IMR-90 (cell line): ENCODE results near the gene MAZ. TPM values are rescaled to one million over a fixed set of nuclear protein-coding genes. Genes with fewer than 3 reads are reported as not detected.

Experiments
- ATAC-seq: fragments of 200-7000 bp; cut with Tn5 transposase; 2 replicates; pipeline ENCODE4 v1.9.1; 2020; ENCODE audit warnings: low read depth, mild to moderate bottlenecking, moderate library complexity
- BruUV-seq: library from RNA; stranded (reverse); fragments of 400-500 nt; replicated peaks from 2 replicates; lab custom pipeline; 2021; lab: Mats Ljungman, UMichigan
- CTCF ChIA-PET: fragments of 300-600 bp; formaldehyde crosslinking; extraction: SDS; loops from one replicate; lab custom pipeline; 2021; ENCODE audit warnings: antibody characterized with exemption; lab: Yijun Ruan, JAX
- POLR2A ChIA-PET: fragments of 300-600 bp; sonication (Branson Sonifier 250); formaldehyde crosslinking; loops from one replicate; lab custom pipeline; 2022; ENCODE audit warnings: antibody characterized with exemption; ENCODE audit not compliant: unreplicated experiment; lab: Charles Lee
- DNase-seq: peaks from one replicate; pipeline ENCODE4 v3.0.0; 2013
- H2AFZ ChIP-seq: replicated peaks from 2 replicates; pipeline ENCODE3; 2013; ENCODE audit warnings: low read length, mild to moderate bottlenecking; ENCODE audit not compliant: poor library complexity
- H2AK5ac ChIP-seq: 2 replicates; pipeline ENCODE4 v1.6.1; 2013; ENCODE audit warnings: low read depth, low read length, inconsistent platforms
- H2AK9ac ChIP-seq: replicated peaks from 2 replicates; pipeline ENCODE3; 2013; ENCODE audit warnings: mild to moderate bottlenecking, low read depth, low read length, moderate library complexity; ENCODE audit not compliant: poor library complexity
- H2BK120ac ChIP-seq: 2 replicates; pipeline ENCODE4 v1.6.1; 2013; ENCODE audit warnings: low read depth, low read length, inconsistent platforms
- H2BK15ac ChIP-seq: 3 replicates; pipeline ENCODE4 v1.6.1; 2013; ENCODE audit warnings: low read depth, low read length, inconsistent platforms
- H2BK20ac ChIP-seq: 2 replicates; pipeline ENCODE4 v1.6.1; 2013; ENCODE audit warnings: low read depth, mild to moderate bottlenecking, inconsistent platforms, low read length, moderate library complexity
- H2BK5ac ChIP-seq: 2 replicates; pipeline ENCODE4 v1.6.1; 2013; ENCODE audit warnings: mild to moderate bottlenecking, low read depth, low read length, inconsistent platforms; ENCODE audit not compliant: poor library complexity, severe bottlenecking
- H3K14ac ChIP-seq: replicated peaks from 2 replicates; pipeline ENCODE4 v1.6.1; 2013; ENCODE audit warnings: low read depth, low read length, inconsistent platforms
- H3K18ac ChIP-seq: 2 replicates; pipeline ENCODE4 v1.6.1; 2013; ENCODE audit warnings: low read depth, low read length, control low read depth
- H3K23ac ChIP-seq: 2 replicates; pipeline ENCODE4 v1.6.1; 2013; ENCODE audit warnings: low read depth, low read length, inconsistent platforms
- H3K27ac ChIP-seq: 2 replicates; pipeline ENCODE4 v1.5.1; 2013; ENCODE audit warnings: mild to moderate bottlenecking, control low read depth, low read length; ENCODE audit not compliant: insufficient read depth
- H3K27me3 ChIP-seq: 2 replicates; pipeline ENCODE4 v1.6.1; 2013; ENCODE audit warnings: low read length; ENCODE audit not compliant: control insufficient read depth, insufficient read depth
- H3K36me3 ChIP-seq: 2 replicates; pipeline ENCODE4 v1.6.1; 2013; ENCODE audit warnings: low read length, mixed read lengths; ENCODE audit not compliant: control insufficient read depth, insufficient read depth
- H3K4ac ChIP-seq: 2 replicates; pipeline ENCODE4 v1.6.1; 2013; ENCODE audit warnings: low read depth, low read length, inconsistent platforms
- H3K4me1 ChIP-seq: 2 replicates; pipeline ENCODE4 v1.6.1; 2013; ENCODE audit warnings: low read length, mixed read lengths; ENCODE audit not compliant: control insufficient read depth, insufficient read depth
- H3K4me2 ChIP-seq: 2 replicates; pipeline ENCODE4 v1.6.1; 2013; ENCODE audit warnings: low read depth, mild to moderate bottlenecking, control low read depth, low read length, moderate library complexity
- H3K4me3 ChIP-seq: 2 replicates; pipeline ENCODE4 v1.5.1; 2013; ENCODE audit warnings: low read depth, mild to moderate bottlenecking, control low read depth, low read length, moderate library complexity; ENCODE audit not compliant: insufficient read depth
- H3K56ac ChIP-seq: 2 replicates; pipeline ENCODE4 v1.6.1; 2013; ENCODE audit warnings: low read length, inconsistent platforms; ENCODE audit not compliant: insufficient read depth; ENCODE audit errors: extremely low read depth
- H3K79me1 ChIP-seq, 2 experiments: 2 replicates each; pipeline ENCODE4 v1.6.1; 2013; ENCODE audit warnings: low read length in 2 of 2, inconsistent platforms in 1 of 2, low read depth in 1 of 2
- H3K9ac ChIP-seq: 2 replicates; pipeline ENCODE4 v1.6.1; 2013; ENCODE audit warnings: low read depth, low read length, control low read depth
- H3K9me1 ChIP-seq: 2 replicates; pipeline ENCODE4 v1.6.1; 2013; ENCODE audit warnings: low read length, inconsistent platforms; ENCODE audit not compliant: insufficient read depth
- H3K9me3 ChIP-seq: 2 replicates; pipeline ENCODE4 v1.6.1; 2013; ENCODE audit warnings: low read length; ENCODE audit not compliant: control insufficient read depth, insufficient read depth
- H4K20me1 ChIP-seq: 2 replicates; pipeline ENCODE4 v1.6.1; 2013; ENCODE audit warnings: low read length, inconsistent platforms; ENCODE audit not compliant: insufficient read depth
- H4K5ac ChIP-seq: 2 replicates; pipeline ENCODE4 v1.6.1; 2013; ENCODE audit warnings: mild to moderate bottlenecking, low read depth, low read length, control low read depth
- H4K8ac ChIP-seq, 2 experiments: 2 replicates each; pipeline ENCODE4 v1.6.1; 2013; ENCODE audit warnings: low read depth in 2 of 2, low read length in 2 of 2, control low read depth in 1 of 2, inconsistent platforms in 1 of 2
- H4K91ac ChIP-seq: 2 replicates; pipeline ENCODE4 v1.6.1; 2013; ENCODE audit warnings: low read depth, low read length, inconsistent platforms; ENCODE audit not compliant: insufficient read depth
- CEBPB ChIP-seq: IDR thresholded peaks from 2 replicates; pipeline ENCODE4 v1.6.1; 2012; ENCODE audit warnings: low read depth, low read length, improper control_type of control experiment
- CHD1 ChIP-seq: IDR thresholded peaks from 2 replicates; pipeline ENCODE4 v1.6.1; 2012; ENCODE audit warnings: low read depth, low read length, improper control_type of control experiment
- CTCF ChIP-seq: conservative IDR thresholded peaks from 2 replicates; pipeline ENCODE4 v1.5.1; 2012; ENCODE audit warnings: mild to moderate bottlenecking, low read depth, low read length, improper control_type of control experiment
- NFE2L2 ChIP-seq: fragments of 150-350 bp; IDR thresholded peaks from 2 replicates; pipeline ENCODE4 v1.6.1; 2016; ENCODE audit warnings: low read depth, mild to moderate bottlenecking, low read length
- POLR2A ChIP-seq: IDR thresholded peaks from 2 replicates; pipeline ENCODE4 v1.6.1; 2012; ENCODE audit warnings: mild to moderate bottlenecking, low read depth, low read length
- RAD21 ChIP-seq: IDR thresholded peaks from 2 replicates; pipeline ENCODE4 v1.6.1; 2012; ENCODE audit warnings: low read length, improper control_type of control experiment
- RCOR1 ChIP-seq: IDR thresholded peaks from 2 replicates; pipeline ENCODE4 v1.6.1; 2012; ENCODE audit warnings: mild to moderate bottlenecking, low read length, improper control_type of control experiment; ENCODE audit not compliant: insufficient replicate concordance
- RFX5 ChIP-seq: IDR thresholded peaks from 2 replicates; pipeline ENCODE4 v1.8.0; 2012; ENCODE audit warnings: low read depth, mild to moderate bottlenecking, low read length, moderate library complexity
- SMC3 ChIP-seq: fragments of 150-350 bp; IDR thresholded peaks from 2 replicates; pipeline ENCODE4 v1.6.1; 2016; ENCODE audit warnings: low read depth, mild to moderate bottlenecking, antibody characterized with exemption, low read length, moderate library complexity
- USF2 ChIP-seq: fragments of 150-350 bp; IDR thresholded peaks from 2 replicates; pipeline ENCODE4 v1.6.1; 2017; ENCODE audit warnings: mild to moderate bottlenecking, antibody characterized with exemption, low read length, low read depth
- WGBS, 2 experiments: methylation state at CpG; one replicate each; pipeline versions ENCODE4 v1.1.5 to v1.1.7; 2013; ENCODE audit warnings: missing lambda C conversion rate in 2 of 2; ENCODE audit not compliant: insufficient read length in 1 of 2; ENCODE audit errors: extremely low coverage in 2 of 2; 5-methylcytosine and 5-hydroxymethylcytosine counted together
- dilution Hi-C: fragments of 300-500 bp; cut with HindIII; formaldehyde crosslinking; loops from one replicate; pipeline ENCODE4 v1.14.3; 2018; ENCODE audit warnings: low sequenced_read_pairs; ENCODE audit not compliant: unreplicated experiment
- in situ Hi-C: fragments of 300-500 bp; cut with MboI; formaldehyde crosslinking; loops from 3 replicates; pipeline ENCODE4 v1.14.3; 2019; ENCODE audit warnings: low sequenced_read_pairs, inconsistent platforms, mixed read lengths
- intact Hi-C: fragments of 100-400 bp; cut with micrococcal nuclease; formaldehyde crosslinking; loops from 2 replicates; pipeline ENCODE4 v1.10.0; 2022
- polyA plus RNA-seq, 3 experiments: library from polyadenylated mRNA; depleted of rRNA; stranded (reverse); fragments of >200 nt; gene quantifications; 2 replicates each; pipeline ENCODE4 v1.2.3, GENCODE V29; 2012; ENCODE audit warnings: low replicate concordance in 1 of 3
- total RNA-seq: library from RNA; depleted of rRNA; stranded (reverse); fragments of >200 nt; gene quantifications from 2 replicates; pipeline ENCODE4 v1.2.3, GENCODE V29; 2012

MAZ gene
- total and polyA plus RNA-seq, 2 of the 4 experiments (the other 2 are of a cell fraction), result 113 to 138 TPM

GRCh38 chr16:29848420-29849297, 42.3 kb downstream of the MAZ start (continued):
- no peak for TF ChIP-seq RFX5
- no peak for TF ChIP-seq CHD1
- no peak for TF ChIP-seq RCOR1

- Histone ChIP-seq H3K36me3 (peaks cover 37% of the 10 kb centered on the region), H3K4me3 (no peak overlapping the region), H2BK120ac (no peak overlapping the region), H3K56ac (no peak overlapping the region), H3K79me1 (0 out of 4 replicates have a peak, but pooled peaks cover 0 to 7% of the 10 kb centered on the region in 2 experiments), H3K9me1 (0 out of 2 replicates have a peak, but pooled peaks cover 3% of the 10 kb centered on the region), H3K4ac (no peak overlapping the region), H3K23ac (no peak overlapping the region), H4K20me1 (no peaks in the 10 kb centered on the region), H2AK5ac (no peak overlapping the region), H3K27ac (no peak overlapping the region), H3K9me3 (no peaks in the 10 kb centered on the region), H4K5ac (no peak overlapping the region), H2BK15ac (no peak overlapping the region), H3K27me3 (no peaks in the 10 kb centered on the region), H4K8ac (no peak overlapping the region), H2BK5ac (no peak overlapping the region), H3K4me2 (no peak overlapping the region), H2AK9ac (no peak overlapping the region), H3K4me1 (no peaks in the 10 kb centered on the region; the same call in 1 of the 2 replicates), H2BK20ac (no peak overlapping the region), H3K18ac (no peak overlapping the region), H4K91ac (no peak overlapping the region), H3K9ac (no peak overlapping the region), H3K14ac (no peak overlapping the region), H2AFZ (no peak overlapping the region)
- in situ Hi-C loops (no loop called here), intact Hi-C loops (no loop called here), dilution Hi-C loops (no loop called here)
- DNase-seq (no peak), ATAC-seq (no peak)
- ChIA-PET POLR2A (no interaction called here), CTCF (interaction anchor here (0.6 to 1.9 kb wide), 5 partner anchors 8 to 41 kb away, joined by 3 to 10 read pairs (median 6); no protein-coding TSS in a partner anchor)
- 83% methylated on average over 1 of the region's 5 CpGs; no CpG with 5 or more reads in 1 of the 2 experiments for WGBS, 2 experiments
- no peak for TF ChIP-seq POLR2A
- no peak for TF ChIP-seq NFE2L2
- no peak for TF ChIP-seq USF2
- TF ChIP-seq RAD21, result no peak
- no peak for TF ChIP-seq RFX5
- TF ChIP-seq CTCF, result no peak
- TF ChIP-seq CEBPB, result no peak
- TF ChIP-seq SMC3, result no peak
- no peak for TF ChIP-seq CHD1
- no TSS peak for BruUV-seq
These were observed 43.2 kb downstream of the MAZ start for GRCh38 chr16:29849505-29849904.
